ENCODE results near the gene NSF. TPM values are rescaled to one million over a fixed set of nuclear protein-coding genes. Genes with fewer than 3 reads are reported as not detected.

The NSF gene
- total RNA-seq, 1 donor from 2014 or later = 47.9 TPM

DNA sequence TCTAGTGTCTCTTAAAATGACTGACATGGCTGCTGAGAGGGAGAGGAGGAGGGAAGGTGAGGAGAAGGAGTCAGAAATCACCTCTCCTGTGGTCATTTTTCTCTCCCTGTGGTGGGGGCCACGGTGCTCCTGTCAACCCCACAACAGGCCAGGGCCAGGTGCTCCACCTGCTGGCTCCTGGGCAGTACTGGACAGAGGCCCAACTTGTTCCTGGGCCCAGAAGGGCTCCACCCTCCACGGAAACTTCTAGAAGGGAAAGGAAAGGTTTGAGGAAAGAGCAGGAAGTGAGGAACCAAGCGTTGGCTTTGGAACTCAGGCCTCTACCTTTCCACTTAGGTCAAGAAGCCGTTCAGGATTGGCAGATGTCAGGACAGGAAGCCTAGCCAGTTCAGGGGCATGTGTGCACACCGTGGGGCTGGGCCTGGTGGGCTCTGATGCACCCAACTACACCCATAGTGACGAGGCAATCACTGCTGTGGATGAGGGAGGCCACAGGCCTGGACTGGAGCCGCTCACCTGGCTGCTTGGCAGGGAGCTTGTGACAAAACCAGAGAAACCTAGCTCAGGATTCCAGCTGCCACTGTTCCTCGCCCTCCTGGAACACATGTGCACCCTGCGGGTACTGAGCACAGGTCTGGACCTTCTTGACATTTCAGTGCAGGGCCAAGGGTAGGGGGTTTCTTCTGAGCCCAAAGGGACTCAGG, 191.9 kb downstream of the NSF start:
- TF ChIP-seq CTCF (conservative IDR thresholded peaks at IDR 0.05) = peak; percentile 61
- no peak overlapping the region for H3K4me3 Mint-ChIP-seq
- H3K9me3 Mint-ChIP-seq = no peaks in the 10 kb centered on the region
- H3K27ac Mint-ChIP-seq (ENCODE audit: unreplicated experiment) = no peak overlapping the region
- peaks cover 14% of the 10 kb centered on the region for H3K4me1 Mint-ChIP-seq
- no peak for DNase-seq (ENCODE audit: low read depth, low spot score)
- H3K27me3 Mint-ChIP-seq (ENCODE audit: low read depth) = no peaks in the 10 kb centered on the region
- H3K36me3 Mint-ChIP-seq (ENCODE audit: low read depth) = no peaks in the 10 kb centered on the region

GRCh38 chr17:46783031-46783593, 192.6 kb downstream of the NSF start:
- no peaks in the 10 kb centered on the region for H3K9me3 Mint-ChIP-seq
- peak overlapping the region; percentile 67 for H3K27ac Mint-ChIP-seq (ENCODE audit: unreplicated experiment)

DNA sequence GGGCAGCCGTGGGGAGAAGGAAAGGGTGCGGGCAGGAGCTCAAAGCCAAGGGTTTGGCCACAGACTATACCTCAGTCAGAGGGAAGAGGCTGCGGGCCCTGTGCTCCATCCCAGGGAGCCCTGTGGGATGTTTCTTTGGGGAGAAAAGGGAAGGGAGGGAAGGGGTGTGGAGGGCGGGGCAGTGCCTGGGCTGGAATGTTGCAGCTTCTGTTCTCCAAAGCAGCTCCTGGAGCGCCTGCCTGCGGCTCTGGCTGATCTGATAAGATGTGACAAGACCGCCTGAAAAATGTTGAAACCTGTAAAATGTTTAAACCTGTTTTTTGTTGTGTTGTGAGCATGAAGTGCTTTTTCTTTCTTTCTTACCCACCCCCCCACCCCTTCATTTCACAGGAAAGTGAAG, 195.2 kb downstream of the NSF start:
- H3K36me3 Mint-ChIP-seq (ENCODE audit: low read depth) = no peaks in the 10 kb centered on the region
- peaks cover 4% of the 10 kb centered on the region for H3K4me1 Mint-ChIP-seq
- no peaks in the 10 kb centered on the region for H3K27me3 Mint-ChIP-seq (ENCODE audit: low read depth)
- no peaks in the 10 kb centered on the region for H3K9me3 Mint-ChIP-seq
- TF ChIP-seq CTCF (conservative IDR thresholded peaks at IDR 0.05) = no peak
- H3K4me3 Mint-ChIP-seq = no peak overlapping the region
- no peak overlapping the region for H3K27ac Mint-ChIP-seq (ENCODE audit: unreplicated experiment)
- DNase-seq (ENCODE audit: low read depth, low spot score) = no peak

More at GRCh38 chr17:46783031-46783593, 192.6 kb downstream of the NSF start:
- H3K27me3 Mint-ChIP-seq (ENCODE audit: low read depth) = no peaks in the 10 kb centered on the region
- no peaks in the 10 kb centered on the region for H3K36me3 Mint-ChIP-seq (ENCODE audit: low read depth)
- TF ChIP-seq CTCF (conservative IDR thresholded peaks at IDR 0.05) = no peak
- peaks cover 9% of the 10 kb centered on the region for H3K4me1 Mint-ChIP-seq
- H3K4me3 Mint-ChIP-seq = no peak overlapping the region
- DNase-seq (ENCODE audit: low read depth, low spot score) = no peak

- peaks cover 7% of the 10 kb centered on the region for H3K27me3 Mint-ChIP-seq (ENCODE audit: low read depth)
- H3K4me3 Mint-ChIP-seq = no peak overlapping the region
- H3K4me1 Mint-ChIP-seq = peaks cover 4% of the 10 kb centered on the region
- H3K27ac Mint-ChIP-seq (ENCODE audit: unreplicated experiment) = no peak overlapping the region
- no peak for TF ChIP-seq CTCF (conservative IDR thresholded peaks at IDR 0.05)
- H3K9me3 Mint-ChIP-seq = no peaks in the 10 kb centered on the region
- no peak for DNase-seq (ENCODE audit: low read depth, low spot score)
- no peaks in the 10 kb centered on the region for H3K36me3 Mint-ChIP-seq (ENCODE audit: low read depth)
These were observed 197.0 kb downstream of the NSF start for GRCh38 chr17:46787478-46787877.

DNA sequence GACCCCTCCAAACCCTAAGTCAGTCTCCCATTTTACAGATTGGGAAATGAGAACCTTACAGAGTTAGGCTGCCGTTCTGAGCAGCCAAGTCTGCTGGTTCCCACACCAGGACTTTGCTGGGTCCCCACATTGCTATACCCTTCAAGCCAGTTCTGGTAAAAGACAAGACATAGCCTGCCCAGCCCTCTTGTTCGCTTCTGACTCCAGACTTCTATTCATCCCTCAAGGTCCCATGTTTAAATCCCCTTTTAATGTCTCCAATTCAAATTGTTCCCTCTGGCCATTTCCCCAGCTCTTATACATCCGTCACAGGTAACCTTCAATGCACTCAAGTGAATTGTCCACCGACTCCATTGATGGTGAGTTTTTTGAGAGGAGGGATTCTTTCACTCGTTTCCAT, 197.8 kb downstream of the NSF start:
- Mint-ChIP-seq H3K27ac (ENCODE audit: unreplicated experiment) (no peak overlapping the region), H3K27me3 (ENCODE audit: low read depth) (peaks cover 7% of the 10 kb centered on the region), H3K36me3 (ENCODE audit: low read depth) (no peaks in the 10 kb centered on the region), H3K4me1 (peaks cover 4% of the 10 kb centered on the region), H3K4me3 (no peak overlapping the region), H3K9me3 (no peaks in the 10 kb centered on the region)
- TF ChIP-seq CTCF (conservative IDR thresholded peaks at IDR 0.05) = no peak
- no peak for DNase-seq (ENCODE audit: low read depth, low spot score)

Measured in neural crest cell (in vitro differentiated cells).